Measurements from ENCODE around the gene CORO2A.

DNA sequence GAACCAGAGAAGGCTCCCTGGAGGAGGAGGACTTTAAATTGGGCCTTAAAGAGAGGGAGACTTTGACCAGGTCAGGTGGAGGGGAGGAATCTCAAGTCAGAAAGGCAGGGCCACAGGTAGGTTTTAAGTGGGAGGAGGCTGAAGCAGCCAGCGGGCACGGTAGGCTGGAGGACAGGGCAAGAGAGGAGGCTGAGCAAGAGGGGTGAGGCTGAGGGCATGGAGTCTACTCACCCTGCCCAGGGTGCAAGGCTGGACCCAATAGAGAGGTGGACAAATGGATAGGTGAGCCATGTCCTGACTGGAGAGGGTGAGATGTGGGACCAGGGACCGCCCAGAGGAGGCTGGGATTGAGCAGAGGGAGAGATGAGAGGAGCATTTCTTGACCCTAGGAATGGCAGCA, 47.8 kb downstream of the CORO2A start:
- TF ChIP-seq CTCF (IDR thresholded peaks at IDR 0.05) (no peak), ZFX (IDR thresholded peaks at IDR 0.05; ENCODE audit: borderline replicate concordance) (no peak)
